ENCODE measurements around the gene FAM47E. TPM values are rescaled to one million over a fixed set of nuclear protein-coding genes. Genes with fewer than 3 reads are reported as not detected.

The FAM47E gene
- total and polyA plus RNA-seq, 2 donors from 2014 or later, result 10.4 to 15.0 TPM

DNA sequence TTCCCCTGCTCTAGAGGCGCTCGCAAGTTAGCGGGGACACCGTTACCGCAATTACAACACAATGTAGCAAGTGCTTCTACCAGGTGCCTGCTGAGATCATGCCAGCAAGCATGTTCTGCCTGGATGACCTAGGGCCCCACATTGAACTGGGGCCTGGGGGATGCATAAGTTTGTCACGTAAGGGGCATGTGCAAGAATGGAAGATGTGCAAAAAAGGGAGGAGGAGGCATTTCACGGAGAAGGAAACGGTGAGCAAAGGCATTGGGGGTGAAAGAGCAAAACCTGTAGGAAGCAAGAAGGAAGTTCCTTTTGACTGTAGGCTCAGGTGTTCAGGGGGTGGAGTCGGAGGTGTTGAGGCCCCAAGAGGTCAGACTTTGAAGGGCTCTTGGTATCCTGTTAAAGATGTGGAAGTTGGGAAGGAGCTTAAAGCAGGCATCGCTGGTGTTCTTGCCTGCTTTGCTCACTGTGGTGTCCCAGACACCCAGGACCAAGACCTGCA lies 37.3 kb upstream of the FAM47E start:
- FAIRE-seq, result no peak

DNA sequence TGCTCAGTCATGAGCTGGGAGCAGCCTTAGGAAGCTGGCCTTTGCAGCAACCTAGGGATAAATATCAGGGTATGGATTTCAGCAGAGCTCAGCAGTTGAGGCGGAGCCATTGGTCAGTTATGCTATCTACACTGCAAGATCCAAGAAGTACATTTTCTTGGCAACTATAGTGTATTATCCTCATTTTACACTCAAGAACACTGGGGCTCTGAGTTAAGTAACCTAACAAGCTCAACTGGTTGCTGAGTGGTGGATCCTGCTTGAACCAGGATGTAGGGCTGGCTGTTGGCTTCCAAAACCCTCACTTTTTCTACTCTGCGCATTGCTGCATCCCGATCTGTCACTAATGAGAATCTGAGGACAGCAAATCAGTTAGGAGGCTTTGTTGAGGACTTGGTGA lies 36.4 kb upstream of the FAM47E start:
- intact Hi-C loops (cut with DNase I), result no loop called here
- Histone ChIP-seq H3K36me3 (ENCODE audit: control insufficient read depth in 2 of 3, insufficient read depth in 3 of 3, low read length in 3 of 3) (no peaks in the 10 kb centered on the region), H3K27me3 (ENCODE audit: control insufficient read depth, insufficient read depth, low read length) (no peaks in the 10 kb centered on the region), H3K9ac (ENCODE audit: low read length in 3 of 3) (no peak overlapping the region), H3K4me3 (ENCODE audit: low read length in 3 of 3) (peak overlapping the region in 1 of 3 donors; percentile 81), H3K4me1 (ENCODE audit: control insufficient read depth in 2 of 3, insufficient read depth in 2 of 3, low read depth in 1 of 3, low read length in 3 of 3) (peaks cover 0 to 39% (median 29%) of the 10 kb centered on the region in 3 donors), H3K27ac (ENCODE audit: low read depth in 2 of 2, low read length in 2 of 2) (no peak overlapping the region), H3K9me3 (ENCODE audit: control insufficient read depth in 2 of 3, insufficient read depth in 1 of 3, low read length in 3 of 3) (no peaks in the 10 kb centered on the region)
- TF ChIP-seq, protein P1, sequence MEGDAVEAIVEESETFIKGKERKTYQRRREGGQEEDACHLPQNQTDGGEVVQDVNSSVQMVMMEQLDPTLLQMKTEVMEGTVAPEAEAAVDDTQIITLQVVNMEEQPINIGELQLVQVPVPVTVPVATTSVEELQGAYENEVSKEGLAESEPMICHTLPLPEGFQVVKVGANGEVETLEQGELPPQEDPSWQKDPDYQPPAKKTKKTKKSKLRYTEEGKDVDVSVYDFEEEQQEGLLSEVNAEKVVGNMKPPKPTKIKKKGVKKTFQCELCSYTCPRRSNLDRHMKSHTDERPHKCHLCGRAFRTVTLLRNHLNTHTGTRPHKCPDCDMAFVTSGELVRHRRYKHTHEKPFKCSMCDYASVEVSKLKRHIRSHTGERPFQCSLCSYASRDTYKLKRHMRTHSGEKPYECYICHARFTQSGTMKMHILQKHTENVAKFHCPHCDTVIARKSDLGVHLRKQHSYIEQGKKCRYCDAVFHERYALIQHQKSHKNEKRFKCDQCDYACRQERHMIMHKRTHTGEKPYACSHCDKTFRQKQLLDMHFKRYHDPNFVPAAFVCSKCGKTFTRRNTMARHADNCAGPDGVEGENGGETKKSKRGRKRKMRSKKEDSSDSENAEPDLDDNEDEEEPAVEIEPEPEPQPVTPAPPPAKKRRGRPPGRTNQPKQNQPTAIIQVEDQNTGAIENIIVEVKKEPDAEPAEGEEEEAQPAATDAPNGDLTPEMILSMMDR (IDR thresholded peaks at IDR 0.05; ENCODE audit: borderline replicate concordance, extremely low read depth, insufficient read depth), result no peak
- DNase-seq, result no peak
- FAIRE-seq, result no peak

More for the DNA sequence above, 37.3 kb upstream of the FAM47E start:
- TF ChIP-seq, protein P1 (IDR thresholded peaks at IDR 0.05; ENCODE audit: borderline replicate concordance, extremely low read depth, insufficient read depth), result no peak
- intact Hi-C loops (cut with DNase I), result no loop called here
- Histone ChIP-seq H3K4me3 (ENCODE audit: low read length in 3 of 3) (peak overlapping the region; percentile 75 to 89 (median 81)), H3K4me1 (ENCODE audit: control insufficient read depth in 2 of 3, insufficient read depth in 2 of 3, low read depth in 1 of 3, low read length in 3 of 3) (peaks cover 0 to 43% (median 35%) of the 10 kb centered on the region in 3 donors), H3K36me3 (ENCODE audit: control insufficient read depth in 2 of 3, insufficient read depth in 3 of 3, low read length in 3 of 3) (no peaks in the 10 kb centered on the region), H3K27ac (ENCODE audit: low read depth in 2 of 2, low read length in 2 of 2) (peak overlapping the region; percentile 95 to 97), H3K9me3 (ENCODE audit: control insufficient read depth in 2 of 3, insufficient read depth in 1 of 3, low read length in 3 of 3) (no peaks in the 10 kb centered on the region), H3K27me3 (ENCODE audit: control insufficient read depth, insufficient read depth, low read length) (no peaks in the 10 kb centered on the region), H3K9ac (ENCODE audit: low read length in 3 of 3) (peak overlapping the region; percentile 70 to 96 (median 91))
- DNase-seq, result peak in 1 of 5 donors; percentile 55

DNA sequence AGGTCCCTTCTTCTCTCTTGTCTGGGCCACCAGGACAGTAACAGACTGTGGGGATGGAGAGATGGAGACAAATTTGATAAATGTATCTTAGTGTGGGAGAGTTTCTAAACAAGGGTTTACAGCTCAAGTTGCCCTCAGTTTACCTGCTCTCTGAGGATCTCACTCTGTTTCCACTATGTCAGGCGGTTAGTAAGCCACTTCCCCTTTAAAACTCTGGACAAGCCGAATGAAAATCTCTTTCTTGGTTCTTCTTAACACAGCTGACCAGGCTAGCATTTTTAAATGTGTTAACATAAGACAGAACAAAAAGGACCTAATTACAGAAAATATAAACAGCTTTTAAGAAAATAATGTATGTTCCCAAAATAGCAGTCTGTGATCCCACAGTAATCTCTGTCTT lies 35.0 kb upstream of the FAM47E start:
- H3K36me3 ChIP-seq (ENCODE audit: control insufficient read depth in 2 of 3, insufficient read depth in 3 of 3, low read length in 3 of 3), result no peaks in the 10 kb centered on the region
- H3K4me3 ChIP-seq (ENCODE audit: low read length in 3 of 3), result no peak overlapping the region
- no peak overlapping the region for H3K9ac ChIP-seq (ENCODE audit: low read length in 3 of 3)
- no peaks in the 10 kb centered on the region for H3K9me3 ChIP-seq (ENCODE audit: control insufficient read depth in 2 of 3, insufficient read depth in 1 of 3, low read length in 3 of 3)
- DNase-seq (no peak), FAIRE-seq (no peak)
- intact Hi-C loops (cut with DNase I), result no loop called here
- H3K27me3 ChIP-seq (ENCODE audit: control insufficient read depth, insufficient read depth, low read length), result no peaks in the 10 kb centered on the region
- no peak overlapping the region for H3K27ac ChIP-seq (ENCODE audit: low read depth in 2 of 2, low read length in 2 of 2)
- TF ChIP-seq, protein P1 (IDR thresholded peaks at IDR 0.05; ENCODE audit: borderline replicate concordance, extremely low read depth, insufficient read depth), result no peak
- H3K4me1 ChIP-seq (ENCODE audit: control insufficient read depth in 2 of 3, insufficient read depth in 2 of 3, low read depth in 1 of 3, low read length in 3 of 3), result peaks cover 0 to 28% (median 15%) of the 10 kb centered on the region in 3 donors

Data from kidney (tissue), 14 donors.